Measurements from ENCODE around the gene PEPD.

- TF ChIP-seq POLR2AphosphoS5 (IDR thresholded peaks at IDR 0.05) (no peak), POLR2A (IDR thresholded peaks at IDR 0.05) (no peak)
Measured at GRCh38 chr19:33445442-33446329, 75.9 kb downstream of the PEPD start.
